Neural progenitor cell (in vitro differentiated cells): ENCODE data around the gene SIM2.

Experiments
- CTCF ChIP-seq: fragments of 200-600 bp; sonication (generic); IDR thresholded peaks from 2 replicates; pipeline ENCODE4 v1.5.1; 2017; ENCODE audit warnings: antibody characterized with exemption, mild to moderate bottlenecking
- EZH2 ChIP-seq: fragments of 200-600 bp; sonication (generic); IDR thresholded peaks from 2 replicates; pipeline ENCODE4 v1.6.1; 2017; ENCODE audit warnings: antibody characterized with exemption, mild to moderate bottlenecking, moderate library complexity

- TF ChIP-seq CTCF = no peak
- TF ChIP-seq EZH2 = no peak
These were observed 26.2 kb upstream of the SIM2 start for GRCh38 chr21:36672737-36673136.
